GM08714 (cell line): ENCODE measurements around the gene MOGAT2.

Source experiments
- H3K4me3 ChIP-seq: fragments of 200-500 bp; sonication (Bioruptor generic); 2 replicates; pipeline ENCODE4 v1.5.1; 2014; ENCODE audit warnings: mild to moderate bottlenecking, low read length, inconsistent platforms
- ZNF274 ChIP-seq: IDR thresholded peaks from 2 replicates; pipeline ENCODE4 v1.6.1; 2012; ENCODE audit warnings: mild to moderate bottlenecking, low read depth, low read length

Gene MOGAT2

GRCh38 chr11:75760710-75761493, 43.3 kb downstream of the MOGAT2 start:
- H3K4me3 ChIP-seq: no peak overlapping the region
- no peak for TF ChIP-seq ZNF274

GRCh38 chr11:75762158-75762557, 44.5 kb downstream of the MOGAT2 start:
- no peak for TF ChIP-seq ZNF274
- no peak overlapping the region for H3K4me3 ChIP-seq

- no peak for TF ChIP-seq ZNF274
- no peak overlapping the region for H3K4me3 ChIP-seq
These were observed 45.2 kb downstream of the MOGAT2 start for GRCh38 chr11:75762885-75763284.

- TF ChIP-seq ZNF274: no peak
- no peak overlapping the region for H3K4me3 ChIP-seq
These were observed 46.2 kb downstream of the MOGAT2 start for GRCh38 chr11:75763846-75764245.

GRCh38 chr11:75765116-75765515, 47.5 kb downstream of the MOGAT2 start:
- no peak overlapping the region for H3K4me3 ChIP-seq
- TF ChIP-seq ZNF274: no peak

- H3K4me3 ChIP-seq: no peak overlapping the region
- no peak for TF ChIP-seq ZNF274
These were observed 49.0 kb downstream of the MOGAT2 start for GRCh38 chr11:75766443-75767227.

- H3K4me3 ChIP-seq: no peak overlapping the region
- no peak for TF ChIP-seq ZNF274
These were observed 49.6 kb downstream of the MOGAT2 start for GRCh38 chr11:75767228-75767572.

- TF ChIP-seq ZNF274: no peak
- no peak overlapping the region for H3K4me3 ChIP-seq
These were observed 50.1 kb downstream of the MOGAT2 start for GRCh38 chr11:75767793-75768111.

GRCh38 chr11:75768112-75768908, 50.7 kb downstream of the MOGAT2 start, which contains the start of gene DGAT2:
DGAT2 (plus strand) TSS chr11:75768778; CDS start chr11:75768992, 214 bp downstream.
- H3K4me3 ChIP-seq: peak within 1 kb of the TSS; percentile 61; the same call in 1 of the 2 replicates
- TF ChIP-seq ZNF274: no peak

- H3K4me3 ChIP-seq: peak overlapping the region; percentile 61; the same call in 1 of the 2 replicates
- TF ChIP-seq ZNF274: no peak
These were observed 51.5 kb downstream of the MOGAT2 start for GRCh38 chr11:75768909-75769771.

- H3K4me3 ChIP-seq: no peak overlapping the region
- TF ChIP-seq ZNF274: no peak
These were observed 52.5 kb downstream of the MOGAT2 start for GRCh38 chr11:75770102-75770501.

GRCh38 chr11:75771646-75772410, 54.2 kb downstream of the MOGAT2 start:
- no peak overlapping the region for H3K4me3 ChIP-seq
- no peak for TF ChIP-seq ZNF274
